ENCODE measurements around the gene BAIAP2. TPM values are rescaled to one million over a fixed set of nuclear protein-coding genes. Genes with fewer than 3 reads are reported as not detected.

BAIAP2 gene
- total RNA-seq, 4 donors from 2014 or later: 7.3 to 36.1 (median 15.4) TPM

GRCh38 chr17:81018044-81018802 is 16.7 kb upstream of the BAIAP2 start:
- Histone ChIP-seq H3K36me3 (no peaks in the 10 kb centered on the region), H3K27me3 (no peaks in the 10 kb centered on the region), H3K4me3 (peak overlapping the region; percentile 29 to 43 (median 34)), H3K27ac (peak overlapping the region; percentile 64 to 79 (median 70)), H3K4me1 (peaks cover 45 to 46% of the 10 kb centered on the region in 2 donors), H3K9me3 (no peaks in the 10 kb centered on the region)
- ATAC-seq (peak; percentile 45 to 55), DNase-seq (no peak)
- TF ChIP-seq POLR2A (IDR thresholded peaks at IDR 0.05): peak in 1 of 2 donors; percentile 18
- TF ChIP-seq CTCF (IDR thresholded peaks at IDR 0.05 in 4 of 5, conservative IDR thresholded peaks at IDR 0.05 in 1 of 5): no peak
- in situ Hi-C loops (cut with MboI; ENCODE audit: low sequenced_read_pairs in 4 of 4): loop anchor here in 1 of 4 donors (5.0 kb wide), 1 partner anchor 79 kb away; no protein-coding TSS in a partner anchor
- intact Hi-C loops (cut with DNase I; ENCODE audit: low total_unique reads): no loop called here

- H3K4me3 ChIP-seq: no peak overlapping the region
- no peaks in the 10 kb centered on the region for H3K36me3 ChIP-seq
- DNase-seq (no peak), ATAC-seq (no peak)
- peaks cover 0 to 2% (median 0%) of the 10 kb centered on the region in 3 donors for H3K27me3 ChIP-seq
- H3K27ac ChIP-seq: peak overlapping the region in 2 of 4 donors; percentile 77 to 90
- peaks cover 40 to 46% of the 10 kb centered on the region in 2 donors for H3K4me1 ChIP-seq
- in situ Hi-C loops (cut with MboI; ENCODE audit: low sequenced_read_pairs in 4 of 4) (loop anchor here in 2 of 4 donors (5.0 to 10.0 kb wide), 2 partner anchors 75 to 77 kb away; no protein-coding TSS in a partner anchor), intact Hi-C loops (cut with DNase I; ENCODE audit: low total_unique reads) (no loop called here)
- no peaks in the 10 kb centered on the region for H3K9me3 ChIP-seq
- TF ChIP-seq POLR2A (IDR thresholded peaks at IDR 0.05): no peak
- no peak for TF ChIP-seq CTCF (IDR thresholded peaks at IDR 0.05 in 4 of 5, conservative IDR thresholded peaks at IDR 0.05 in 1 of 5)
Observed at GRCh38 chr17:81019563-81020442, 15.1 kb upstream of the BAIAP2 start.

GRCh38 chr17:81020443-81020766 is 14.5 kb upstream of the BAIAP2 start:
- peaks cover 39 to 45% of the 10 kb centered on the region in 2 donors for H3K4me1 ChIP-seq
- no peaks in the 10 kb centered on the region for H3K9me3 ChIP-seq
- H3K4me3 ChIP-seq: no peak overlapping the region
- DNase-seq: no peak
- in situ Hi-C loops (cut with MboI; ENCODE audit: low sequenced_read_pairs in 4 of 4): loop anchor here in 1 of 4 donors (10.0 kb wide), 1 partner anchor 74 kb away; no protein-coding TSS in a partner anchor
- H3K27me3 ChIP-seq: peaks cover 0 to 8% (median 4%) of the 10 kb centered on the region in 3 donors
- intact Hi-C loops (cut with DNase I; ENCODE audit: low total_unique reads): no loop called here
- no peaks in the 10 kb centered on the region for H3K36me3 ChIP-seq
- no peak for TF ChIP-seq CTCF (IDR thresholded peaks at IDR 0.05 in 4 of 5, conservative IDR thresholded peaks at IDR 0.05 in 1 of 5)
- no peak for TF ChIP-seq POLR2A (IDR thresholded peaks at IDR 0.05)
- no peak for ATAC-seq
- H3K27ac ChIP-seq: peak overlapping the region; percentile 74 to 90 (median 78)

- Histone ChIP-seq H3K27me3 (peaks cover 5 to 14% (median 6%) of the 10 kb centered on the region in 3 donors), H3K4me1 (peaks cover 40 to 49% of the 10 kb centered on the region in 2 donors), H3K27ac (peak overlapping the region; percentile 74 to 90 (median 78)), H3K4me3 (peak overlapping the region in 1 of 4 donors; percentile 5), H3K36me3 (no peaks in the 10 kb centered on the region), H3K9me3 (no peaks in the 10 kb centered on the region)
- in situ Hi-C loops (cut with MboI; ENCODE audit: low sequenced_read_pairs in 4 of 4) (loop anchor here in 1 of 4 donors (10.0 kb wide), 1 partner anchor 74 kb away; no protein-coding TSS in a partner anchor), intact Hi-C loops (cut with DNase I; ENCODE audit: low total_unique reads) (no loop called here)
- ATAC-seq: peak; percentile 54 to 72
- peak; percentile 43 to 61 for DNase-seq
- no peak for TF ChIP-seq CTCF (IDR thresholded peaks at IDR 0.05 in 4 of 5, conservative IDR thresholded peaks at IDR 0.05 in 1 of 5)
Observed at GRCh38 chr17:81020767-81021497, 14.0 kb upstream of the BAIAP2 start.

All from gastrocnemius medialis (tissue), 4 donors.